Testis (tissue), 3 donors: ENCODE data around the gene CDCA8. TPM values are rescaled to one million over a fixed set of nuclear protein-coding genes. Genes with fewer than 3 reads are reported as not detected.

ENCODE experiments used
- DNase-seq: peaks from one replicate; pipeline ENCODE4 v3.0.0-alpha.2; 2019
- H3K27ac ChIP-seq, 2 donors: fragments of 200-600 bp; sonication (generic); one replicate each; pipeline ENCODE4 v1.5.1; 2019
- H3K27me3 ChIP-seq: fragments of 200-600 bp; sonication (generic); one replicate; pipeline ENCODE4 v1.5.1; 2019
- H3K36me3 ChIP-seq: fragments of 200-600 bp; sonication (generic); one replicate; pipeline ENCODE4 v1.5.1; 2017; ENCODE audit warnings: low read depth; ENCODE audit errors: missing control alignments
- H3K4me1 ChIP-seq: fragments of 200-600 bp; sonication (generic); one replicate; pipeline ENCODE4 v1.5.1; 2019
- H3K4me3 ChIP-seq, 2 donors: fragments of 200-600 bp; sonication (generic); one replicate each; pipeline ENCODE4 v1.5.1; 2017 to 2019
- H3K9me3 ChIP-seq: fragments of 200-600 bp; sonication (generic); one replicate; pipeline ENCODE4 v1.5.1; 2017
- POLR2A ChIP-seq: fragments of 450-650 bp; IDR thresholded peaks from one replicate; pipeline ENCODE4 v1.6.1; 2017; ENCODE audit warnings: antibody characterized with exemption, mild to moderate bottlenecking, moderate library complexity
- WGBS, 2 donors: methylation state at CpG; one replicate each; pipeline ENCODE4 v1.1.5; 2018; 5-methylcytosine and 5-hydroxymethylcytosine counted together
- intact Hi-C: fragments of 100-400 bp; cut with DNase I; formaldehyde crosslinking; loops from one replicate; pipeline ENCODE4 v1.15.1; 2023; ENCODE audit warnings: low total_unique reads
- polyA plus RNA-seq: library from polyadenylated mRNA; stranded (reverse); fragments of 350-450 nt; fragmentation: Illumina TruSeq; extraction: RNeasy Lipid Tissue Mini Kit (QIAGEN cat#74804); gene quantifications from one replicate; pipeline ENCODE4 v1.2.3, GENCODE V29; 2014; ENCODE audit warnings: low read depth, low replicate concordance; ENCODE audit not compliant: insufficient read depth
- total RNA-seq, 2 donors: library from RNA; depleted of rRNA; stranded (reverse); fragments of >200 nt; gene quantifications; one replicate each; pipeline ENCODE4 v1.2.3, GENCODE V29; 2016
- TF ChIP-seq, protein P1 (sequence below), 3 experiments: fragments of 450-650 bp in 2 of 3; fragments of 200-600 bp in 1 of 3; sonication (generic) in 1 of 3; IDR thresholded peaks; one replicate each; pipeline ENCODE4 v1.5.1; 2016 to 2019; ENCODE audit warnings: antibody characterized with exemption in 3 of 3, mild to moderate bottlenecking in 2 of 3, moderate library complexity in 1 of 3

Gene CDCA8
- total and polyA plus RNA-seq, 3 donors from 2014 or later: 21.0 to 52.4 (median 28.1) TPM

DNA sequence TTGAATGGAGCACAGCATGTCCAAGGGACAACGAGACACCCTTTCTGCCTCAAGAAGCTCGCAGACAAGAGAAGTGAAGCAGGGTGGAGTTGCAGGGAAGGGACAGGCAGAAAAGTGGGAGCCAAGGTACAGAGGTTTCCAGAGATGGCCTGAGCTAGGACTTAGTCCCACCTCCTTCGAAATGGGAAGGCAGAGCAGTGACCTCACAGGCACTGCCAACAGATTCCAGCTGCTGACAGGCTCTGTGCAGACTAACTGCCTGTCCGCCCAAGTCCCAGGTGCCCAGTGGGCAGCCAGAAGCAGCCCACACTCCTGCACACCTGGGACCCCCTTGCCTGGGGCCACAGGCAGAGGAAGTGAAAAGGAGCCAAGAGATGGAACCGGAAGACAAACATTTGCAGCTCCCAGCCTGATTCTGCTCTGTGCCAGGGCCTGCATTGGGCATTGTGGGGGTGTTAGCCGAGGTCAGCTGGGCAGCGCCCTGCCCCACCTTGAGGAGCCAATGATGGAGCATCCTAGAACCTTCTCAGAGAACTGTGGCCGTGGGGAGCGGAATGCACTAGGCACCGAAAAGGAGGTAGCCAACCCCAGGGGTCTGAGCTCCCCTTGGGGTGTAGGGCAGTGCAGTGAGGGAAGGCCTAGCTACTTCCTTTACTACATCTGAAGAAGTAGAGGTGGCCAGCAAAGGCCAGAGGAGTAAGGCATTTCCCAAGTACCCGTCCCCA lies 30.1 kb upstream of the CDCA8 start:
- DNase-seq: no peak
- TF ChIP-seq, protein P1, sequence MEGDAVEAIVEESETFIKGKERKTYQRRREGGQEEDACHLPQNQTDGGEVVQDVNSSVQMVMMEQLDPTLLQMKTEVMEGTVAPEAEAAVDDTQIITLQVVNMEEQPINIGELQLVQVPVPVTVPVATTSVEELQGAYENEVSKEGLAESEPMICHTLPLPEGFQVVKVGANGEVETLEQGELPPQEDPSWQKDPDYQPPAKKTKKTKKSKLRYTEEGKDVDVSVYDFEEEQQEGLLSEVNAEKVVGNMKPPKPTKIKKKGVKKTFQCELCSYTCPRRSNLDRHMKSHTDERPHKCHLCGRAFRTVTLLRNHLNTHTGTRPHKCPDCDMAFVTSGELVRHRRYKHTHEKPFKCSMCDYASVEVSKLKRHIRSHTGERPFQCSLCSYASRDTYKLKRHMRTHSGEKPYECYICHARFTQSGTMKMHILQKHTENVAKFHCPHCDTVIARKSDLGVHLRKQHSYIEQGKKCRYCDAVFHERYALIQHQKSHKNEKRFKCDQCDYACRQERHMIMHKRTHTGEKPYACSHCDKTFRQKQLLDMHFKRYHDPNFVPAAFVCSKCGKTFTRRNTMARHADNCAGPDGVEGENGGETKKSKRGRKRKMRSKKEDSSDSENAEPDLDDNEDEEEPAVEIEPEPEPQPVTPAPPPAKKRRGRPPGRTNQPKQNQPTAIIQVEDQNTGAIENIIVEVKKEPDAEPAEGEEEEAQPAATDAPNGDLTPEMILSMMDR (IDR thresholded peaks at IDR 0.05): no peak
- TF ChIP-seq POLR2A: no peak

DNA sequence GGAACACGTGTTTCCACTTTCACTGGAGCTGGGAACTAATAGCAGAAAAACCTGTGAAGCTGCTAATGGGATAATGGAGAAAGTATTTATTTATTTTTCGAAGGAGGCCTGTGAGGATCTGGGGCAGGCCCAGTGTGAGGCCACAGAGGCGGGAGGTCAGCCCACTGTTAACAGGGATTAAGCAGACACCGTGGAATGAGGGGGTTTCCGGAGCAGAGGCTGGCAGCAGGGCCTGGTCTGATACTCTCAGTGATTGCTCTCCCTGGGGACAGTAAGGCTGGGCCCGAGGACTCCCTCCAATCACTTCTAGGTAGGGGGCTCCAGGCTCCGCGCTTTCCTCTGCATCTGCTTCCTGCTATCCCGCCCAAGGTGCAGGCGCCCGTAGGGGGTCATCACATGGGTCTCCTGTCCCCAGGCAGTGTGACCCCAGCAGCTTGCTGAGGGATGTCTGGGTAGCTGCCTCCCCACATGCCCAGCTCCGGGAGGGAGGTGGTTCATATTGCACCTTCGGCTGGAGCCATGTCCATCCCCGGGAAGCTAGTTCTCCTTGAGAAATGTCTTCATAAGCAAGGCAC lies 28.8 kb upstream of the CDCA8 start:
- Histone ChIP-seq H3K4me1 (no peaks in the 10 kb centered on the region), H3K27me3 (no peaks in the 10 kb centered on the region)
- 69 to 80% methylated on average over 5 to 14 of the region's 14 CpGs for WGBS, 2 donors

More for the DNA sequence above, 30.1 kb upstream of the CDCA8 start:
- no peak overlapping the region for H3K27ac ChIP-seq
- no peak overlapping the region for H3K4me3 ChIP-seq
- WGBS, 2 donors: 77 to 80% methylated on average over 10 to 11 of the region's 11 CpGs
- intact Hi-C loops: no loop called here
- no peaks in the 10 kb centered on the region for H3K36me3 ChIP-seq
- no peaks in the 10 kb centered on the region for H3K27me3 ChIP-seq
- H3K9me3 ChIP-seq: no peaks in the 10 kb centered on the region
- H3K4me1 ChIP-seq: no peaks in the 10 kb centered on the region

GRCh38 chr1:37666241-37666867 lies 26.0 kb upstream of the CDCA8 start:
- H3K4me3 ChIP-seq: no peak overlapping the region
- DNase-seq: no peak
- no peaks in the 10 kb centered on the region for H3K27me3 ChIP-seq
- TF ChIP-seq, protein P1 (IDR thresholded peaks at IDR 0.05): no peak
- no peak for TF ChIP-seq POLR2A
- no peaks in the 10 kb centered on the region for H3K4me1 ChIP-seq
- WGBS, 2 donors: 87 to 88% methylated on average over 11 of the region's 11 CpGs
- no peak overlapping the region for H3K27ac ChIP-seq
- H3K9me3 ChIP-seq: no peaks in the 10 kb centered on the region
- intact Hi-C loops: no loop called here
- no peaks in the 10 kb centered on the region for H3K36me3 ChIP-seq

More for the DNA sequence above, 28.8 kb upstream of the CDCA8 start:
- intact Hi-C loops: no loop called here
- H3K36me3 ChIP-seq: no peaks in the 10 kb centered on the region
- DNase-seq: no peak
- no peak for TF ChIP-seq POLR2A
- TF ChIP-seq, protein P1 (IDR thresholded peaks at IDR 0.05): no peak
- no peak overlapping the region for H3K4me3 ChIP-seq
- no peaks in the 10 kb centered on the region for H3K9me3 ChIP-seq
- no peak overlapping the region for H3K27ac ChIP-seq

- 66 to 82% methylated on average over 9 to 17 of the region's 17 CpGs for WGBS, 2 donors
Observed at GRCh38 chr1:37667023-37667671, 25.2 kb upstream of the CDCA8 start.

More at GRCh38 chr1:37667023-37667671, 25.2 kb upstream of the CDCA8 start:
- no peaks in the 10 kb centered on the region for H3K9me3 ChIP-seq
- H3K27ac ChIP-seq: no peak overlapping the region
- no peak for TF ChIP-seq POLR2A
- TF ChIP-seq, protein P1 (IDR thresholded peaks at IDR 0.05): no peak
- no peaks in the 10 kb centered on the region for H3K27me3 ChIP-seq
- H3K36me3 ChIP-seq: no peaks in the 10 kb centered on the region
- H3K4me1 ChIP-seq: no peaks in the 10 kb centered on the region
- no peak for DNase-seq
- no peak overlapping the region for H3K4me3 ChIP-seq
- intact Hi-C loops: no loop called here
